ENCODE measurements around the gene TEX2. TPM values are rescaled to one million over a fixed set of nuclear protein-coding genes. Genes with fewer than 3 reads are reported as not detected.

The TEX2 gene
- total RNA-seq, 6 experiments from 2014 or later: 29.1 to 46.6 (median 33.7) TPM

GRCh38 chr17:64256913-64257807 lies 5.9 kb downstream of the TEX2 start:
- no peaks in the 10 kb centered on the region for H3K9me3 ChIP-seq
- H3K4me1 ChIP-seq: peaks cover 0 to 51% (median 21%) of the 10 kb centered on the region in 4 donors
- DNase-seq: no peak
- ATAC-seq: no peak
- no peak overlapping the region for H3K4me3 ChIP-seq
- no peak overlapping the region for H3K27ac ChIP-seq
- 89% methylated on average over 9 of the region's 9 CpGs for WGBS (ENCODE audit: insufficient coverage, low coverage, low lambda C conversion rate, missing lambda C conversion rate)
- intact Hi-C loops (cut with DNase I): no loop called here
- H3K27me3 ChIP-seq: no peaks in the 10 kb centered on the region
- no peaks in the 10 kb centered on the region for H3K36me3 ChIP-seq
- TF ChIP-seq CTCF (IDR thresholded peaks at IDR 0.05): no peak
- TF ChIP-seq POLR2A (IDR thresholded peaks at IDR 0.05): no peak

GRCh38 chr17:64255764-64256163 lies 7.3 kb downstream of the TEX2 start:
- TF ChIP-seq CTCF (IDR thresholded peaks at IDR 0.05) (no peak), POLR2A (IDR thresholded peaks at IDR 0.05) (no peak)
- H3K4me1 ChIP-seq: peaks cover 0 to 38% (median 13%) of the 10 kb centered on the region in 4 donors
- H3K27ac ChIP-seq: no peak overlapping the region
- H3K9me3 ChIP-seq: no peaks in the 10 kb centered on the region
- intact Hi-C loops (cut with DNase I): no loop called here
- ATAC-seq: peak; percentile 63 to 74 (median 66)
- H3K36me3 ChIP-seq: no peaks in the 10 kb centered on the region
- no peak overlapping the region for H3K4me3 ChIP-seq
- DNase-seq: no peak
- no peaks in the 10 kb centered on the region for H3K27me3 ChIP-seq
- WGBS (ENCODE audit: insufficient coverage, low coverage, low lambda C conversion rate, missing lambda C conversion rate): 23% methylated on average over 4 of the region's 6 CpGs

DNA sequence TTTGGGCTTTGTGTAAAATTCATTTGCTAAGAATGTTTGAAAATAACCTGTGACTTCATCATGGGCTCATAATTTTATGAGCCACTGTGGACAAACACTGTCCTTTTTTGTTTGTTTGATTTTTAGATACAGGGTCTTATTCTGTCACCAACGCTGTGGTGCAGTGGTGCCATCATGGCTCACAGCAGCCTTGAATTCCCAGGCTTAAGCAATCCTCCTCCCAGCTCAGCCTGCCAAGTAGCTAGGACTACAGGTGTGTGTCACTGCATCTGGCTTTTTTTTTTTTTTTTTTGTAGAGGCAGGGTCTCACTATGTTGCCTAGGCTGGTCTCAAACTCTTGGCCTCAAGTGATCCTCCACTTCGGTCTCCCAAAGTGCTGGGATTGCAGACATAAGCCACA lies 8.3 kb downstream of the TEX2 start:
- DNase-seq (no peak), ATAC-seq (peak; percentile 53 to 79 (median 70))
- Histone ChIP-seq H3K4me3 (no peak overlapping the region), H3K27me3 (no peaks in the 10 kb centered on the region), H3K36me3 (no peaks in the 10 kb centered on the region), H3K4me1 (peaks cover 0 to 28% (median 7%) of the 10 kb centered on the region in 4 donors), H3K9me3 (no peaks in the 10 kb centered on the region), H3K27ac (no peak overlapping the region)
- intact Hi-C loops (cut with DNase I): no loop called here
- TF ChIP-seq CTCF (IDR thresholded peaks at IDR 0.05) (no peak), POLR2A (IDR thresholded peaks at IDR 0.05) (no peak)
- WGBS (ENCODE audit: insufficient coverage, low coverage, low lambda C conversion rate, missing lambda C conversion rate): 36% methylated on average over 1 of the region's 2 CpGs

GRCh38 chr17:64253470-64253869 lies 9.6 kb downstream of the TEX2 start:
- intact Hi-C loops (cut with DNase I): no loop called here
- Histone ChIP-seq H3K4me1 (peaks cover 0 to 22% (median 5%) of the 10 kb centered on the region in 4 donors), H3K27ac (no peak overlapping the region), H3K9me3 (no peaks in the 10 kb centered on the region), H3K27me3 (no peaks in the 10 kb centered on the region), H3K36me3 (no peaks in the 10 kb centered on the region), H3K4me3 (no peak overlapping the region)
- DNase-seq (no peak), ATAC-seq (no peak)
- TF ChIP-seq POLR2A (IDR thresholded peaks at IDR 0.05) (no peak), CTCF (IDR thresholded peaks at IDR 0.05) (no peak)
- 48% methylated on average over 5 of the region's 5 CpGs for WGBS (ENCODE audit: insufficient coverage, low coverage, low lambda C conversion rate, missing lambda C conversion rate)
